Colon (tissue), 2 donors: ENCODE measurements around the gene CYB5RL.
"Not testable (repeated sequence)": the region's sequence is repeated elsewhere in the genome, so short reads cannot be mapped to it uniquely, and the experiment has no call there.

Experiments used
- FAIRE-seq: peaks from 2 replicates; lab custom pipeline; 2012; peaks lifted over from hg19 to GRCh38; lab: Jason Lieb, UNC
- donor health status: control.
- donor health status: control.

Gene CYB5RL

GRCh38 chr1:54186056-54186455 lies 13.8 kb downstream of the CYB5RL start:
- FAIRE-seq = no peak

- FAIRE-seq = no peak
Observed at GRCh38 chr1:54180701-54181360, 19.0 kb downstream of the CYB5RL start.

GRCh38 chr1:54178296-54179070 lies 21.3 kb downstream of the CYB5RL start:
- no peak for FAIRE-seq

DNA sequence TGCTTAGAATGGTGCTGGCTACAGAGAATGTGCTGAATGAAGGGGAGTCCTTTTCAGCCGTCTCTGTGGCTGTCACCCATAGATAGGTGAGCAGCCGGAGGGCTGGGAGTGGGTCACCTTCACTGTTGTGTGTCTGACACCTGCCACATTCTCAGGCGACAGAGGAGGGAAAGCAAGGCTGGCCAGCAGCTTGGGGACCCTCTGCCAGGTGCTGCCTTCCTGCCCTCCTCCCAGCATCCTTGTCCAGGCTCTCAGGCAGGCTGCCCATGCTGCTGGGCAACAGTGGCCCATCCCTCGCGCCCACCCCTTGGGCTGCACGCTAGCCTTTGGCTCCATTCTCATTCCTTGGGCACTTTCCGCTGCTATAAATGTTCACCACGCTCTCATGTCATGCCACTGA lies 22.1 kb downstream of the CYB5RL start:
- FAIRE-seq = no peak

- no peak for FAIRE-seq
Observed at GRCh38 chr1:54176621-54177327, 23.1 kb downstream of the CYB5RL start.

DNA sequence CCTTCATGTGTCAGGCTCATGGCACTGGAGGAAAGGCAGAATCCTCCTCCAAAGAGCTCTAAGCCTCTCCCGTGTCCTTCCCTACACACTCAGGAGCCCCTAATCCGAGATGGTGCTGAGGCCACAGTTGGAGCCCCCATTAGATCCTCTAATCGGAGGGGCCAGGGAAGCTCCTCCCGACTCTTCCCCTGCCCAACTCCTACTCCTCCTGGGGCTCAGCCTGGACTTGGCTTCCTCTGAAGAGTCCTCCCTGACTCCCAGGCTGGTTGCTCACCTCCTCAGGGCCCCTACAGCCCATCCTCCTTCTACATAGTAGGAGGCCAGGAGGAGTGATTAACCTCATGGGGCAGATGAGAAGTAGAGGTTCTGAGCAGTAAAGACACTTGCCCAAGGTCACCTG lies 25.7 kb downstream of the CYB5RL start:
- no peak for FAIRE-seq

DNA sequence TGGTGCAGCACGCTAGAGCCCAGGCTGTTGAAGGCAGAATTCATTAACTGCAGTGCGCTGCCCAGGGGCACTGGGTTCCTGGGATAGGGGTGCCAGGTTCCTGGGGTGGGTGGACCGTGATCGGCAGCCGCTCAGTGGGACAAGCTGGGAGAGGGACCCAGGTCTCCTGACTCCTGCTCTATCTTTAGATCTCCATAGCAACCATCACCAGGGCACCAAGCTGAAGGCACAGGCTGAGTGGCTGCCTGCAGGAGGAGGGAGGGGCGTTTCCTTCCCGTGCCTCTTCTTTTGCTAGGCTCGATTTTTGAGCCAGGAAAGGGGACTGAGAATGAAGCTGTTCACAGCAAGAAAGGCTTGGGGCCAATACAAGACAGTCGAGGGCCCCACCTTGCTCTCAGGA lies 26.1 kb downstream of the CYB5RL start:
- FAIRE-seq = no peak

GRCh38 chr1:54172614-54173599 lies 26.9 kb downstream of the CYB5RL start:
- no peak for FAIRE-seq

DNA sequence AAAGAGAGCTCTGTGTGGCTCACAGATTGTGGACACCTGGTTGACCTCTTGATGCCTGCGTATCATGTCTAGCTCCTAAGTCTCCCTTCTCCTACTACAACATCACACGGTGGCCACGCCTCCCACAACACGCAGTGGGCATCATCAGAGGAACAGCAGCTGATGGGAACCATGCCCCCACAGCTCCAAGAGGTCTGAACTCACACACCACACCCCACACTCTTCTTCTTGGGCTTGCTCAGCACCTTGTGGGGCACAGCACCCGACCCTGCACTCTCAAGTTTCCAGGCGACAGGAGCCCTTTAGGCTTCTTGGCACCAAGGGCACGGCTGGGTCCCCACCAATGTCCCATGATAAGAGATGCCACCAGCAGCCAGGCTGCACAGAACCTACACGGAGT lies 28.2 kb downstream of the CYB5RL start:
- no peak for FAIRE-seq

DNA sequence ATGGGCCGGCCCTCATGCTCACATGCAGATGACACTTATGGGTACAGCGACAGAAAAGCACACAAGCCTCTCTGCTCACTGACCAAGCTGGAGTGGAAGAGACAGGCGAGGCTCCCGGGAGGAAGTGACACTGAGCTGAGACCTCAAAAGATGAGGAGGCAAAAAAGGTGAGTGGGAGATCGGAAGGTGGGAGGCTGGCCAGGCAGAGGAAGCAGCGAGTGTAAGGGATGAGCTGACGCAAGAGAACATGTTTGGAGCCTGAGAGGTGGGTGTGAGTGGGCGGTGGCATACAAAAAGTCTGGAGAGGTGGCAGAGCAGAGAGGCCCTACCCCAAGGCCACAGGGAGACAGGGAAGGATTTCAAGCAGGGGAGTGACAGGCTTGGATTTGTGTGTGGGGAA lies 28.8 kb downstream of the CYB5RL start:
- no peak for FAIRE-seq

GRCh38 chr1:54169068-54169467 lies 30.8 kb downstream of the CYB5RL start:
- FAIRE-seq = no peak

- FAIRE-seq = no peak
Observed at GRCh38 chr1:54168206-54168965, 31.4 kb downstream of the CYB5RL start.

GRCh38 chr1:54167422-54168139 lies 32.2 kb downstream of the CYB5RL start:
- FAIRE-seq = no peak

DNA sequence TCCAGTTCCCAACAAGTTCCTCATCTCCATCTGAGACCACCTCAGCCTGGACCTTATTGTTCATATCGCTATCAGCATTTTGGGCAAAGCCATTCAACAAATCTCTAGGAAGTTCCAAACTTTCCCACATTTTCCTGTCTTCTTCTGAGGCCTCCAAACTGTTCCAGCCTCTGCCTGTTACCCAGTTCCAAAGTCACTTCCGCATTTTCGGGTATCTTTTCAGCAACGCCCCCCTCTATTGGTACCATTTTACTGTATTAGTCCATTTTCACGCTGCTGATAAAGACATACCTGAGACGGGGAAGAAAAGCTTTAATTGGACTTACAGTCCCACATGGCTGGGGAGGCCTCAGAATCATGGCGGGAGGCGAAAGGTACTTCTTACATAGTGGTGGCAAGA lies 33.5 kb downstream of the CYB5RL start:
- FAIRE-seq = not testable (repeated sequence)

GRCh38 chr1:54165146-54165545 lies 34.7 kb downstream of the CYB5RL start:
- FAIRE-seq = no peak

- FAIRE-seq = no peak
Observed at GRCh38 chr1:54163573-54163972, 36.3 kb downstream of the CYB5RL start.

- FAIRE-seq = no peak
Observed at GRCh38 chr1:54163051-54163450, 36.8 kb downstream of the CYB5RL start.

GRCh38 chr1:54161495-54162168 lies 38.2 kb downstream of the CYB5RL start:
- no peak for FAIRE-seq

DNA sequence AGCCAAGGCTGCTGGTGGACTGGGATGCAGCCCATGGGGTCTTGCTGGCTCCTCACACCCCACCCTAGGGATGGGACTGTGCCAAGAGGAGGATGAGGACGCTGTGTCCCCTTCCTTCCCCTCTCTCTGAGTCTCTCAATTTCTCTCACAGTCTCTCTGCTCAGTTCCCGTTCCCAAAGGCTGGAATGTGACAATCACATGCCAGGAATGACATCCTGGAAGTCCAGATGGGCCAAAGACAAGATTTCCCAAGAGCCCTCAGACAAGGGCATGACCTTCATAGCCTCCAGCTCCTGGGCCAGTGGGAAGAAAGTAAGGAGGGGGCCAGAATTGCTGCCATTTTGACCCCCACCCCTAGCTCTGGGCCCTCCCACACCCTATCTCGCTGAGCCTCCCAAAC lies 39.5 kb downstream of the CYB5RL start:
- no peak for FAIRE-seq

GRCh38 chr1:54159733-54160316 lies 40.0 kb downstream of the CYB5RL start:
- FAIRE-seq = no peak
